ENCODE data around the gene PDE11A. TPM values are rescaled to one million over a fixed set of nuclear protein-coding genes. Genes with fewer than 3 reads are reported as not detected.

PDE11A gene
- total RNA-seq, 6 experiments from 2014 or later, result 1.2 to 9.4 (median 6.3) TPM

GRCh38 chr2:177822941-177823340 lies 249.6 kb downstream of the PDE11A start:
- H3K4me1 ChIP-seq, result no peaks in the 10 kb centered on the region
- no peaks in the 10 kb centered on the region for H3K36me3 ChIP-seq
- no peak overlapping the region for H3K4me3 ChIP-seq
- no peaks in the 10 kb centered on the region for H3K27me3 ChIP-seq
- ATAC-seq (no peak), DNase-seq (no peak)
- no peak overlapping the region for H3K27ac ChIP-seq
- WGBS (ENCODE audit: insufficient coverage, low coverage, low lambda C conversion rate, missing lambda C conversion rate), result 73% methylated on average over 3 of the region's 3 CpGs
- TF ChIP-seq POLR2A (IDR thresholded peaks at IDR 0.05), result no peak
- TF ChIP-seq, protein P1, sequence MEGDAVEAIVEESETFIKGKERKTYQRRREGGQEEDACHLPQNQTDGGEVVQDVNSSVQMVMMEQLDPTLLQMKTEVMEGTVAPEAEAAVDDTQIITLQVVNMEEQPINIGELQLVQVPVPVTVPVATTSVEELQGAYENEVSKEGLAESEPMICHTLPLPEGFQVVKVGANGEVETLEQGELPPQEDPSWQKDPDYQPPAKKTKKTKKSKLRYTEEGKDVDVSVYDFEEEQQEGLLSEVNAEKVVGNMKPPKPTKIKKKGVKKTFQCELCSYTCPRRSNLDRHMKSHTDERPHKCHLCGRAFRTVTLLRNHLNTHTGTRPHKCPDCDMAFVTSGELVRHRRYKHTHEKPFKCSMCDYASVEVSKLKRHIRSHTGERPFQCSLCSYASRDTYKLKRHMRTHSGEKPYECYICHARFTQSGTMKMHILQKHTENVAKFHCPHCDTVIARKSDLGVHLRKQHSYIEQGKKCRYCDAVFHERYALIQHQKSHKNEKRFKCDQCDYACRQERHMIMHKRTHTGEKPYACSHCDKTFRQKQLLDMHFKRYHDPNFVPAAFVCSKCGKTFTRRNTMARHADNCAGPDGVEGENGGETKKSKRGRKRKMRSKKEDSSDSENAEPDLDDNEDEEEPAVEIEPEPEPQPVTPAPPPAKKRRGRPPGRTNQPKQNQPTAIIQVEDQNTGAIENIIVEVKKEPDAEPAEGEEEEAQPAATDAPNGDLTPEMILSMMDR (IDR thresholded peaks at IDR 0.05), result no peak
- H3K9me3 ChIP-seq, result no peaks in the 10 kb centered on the region
- intact Hi-C loops (cut with DNase I), result no loop called here

- H3K4me3 ChIP-seq, result no peak overlapping the region
- no peaks in the 10 kb centered on the region for H3K36me3 ChIP-seq
- TF ChIP-seq, protein P1 (IDR thresholded peaks at IDR 0.05), result no peak
- no peak for TF ChIP-seq POLR2A (IDR thresholded peaks at IDR 0.05)
- no peak for ATAC-seq
- peaks cover 0 to 18% (median 0%) of the 10 kb centered on the region in 4 donors for H3K4me1 ChIP-seq
- H3K27ac ChIP-seq, result no peak overlapping the region
- no peak for DNase-seq
- H3K27me3 ChIP-seq, result no peaks in the 10 kb centered on the region
- intact Hi-C loops (cut with DNase I), result no loop called here
- no peaks in the 10 kb centered on the region for H3K9me3 ChIP-seq
- 33% methylated on average over 1 of the region's 1 CpG for WGBS (ENCODE audit: insufficient coverage, low coverage, low lambda C conversion rate, missing lambda C conversion rate)
These were observed 254.2 kb downstream of the PDE11A start for GRCh38 chr2:177818412-177818811.

DNA sequence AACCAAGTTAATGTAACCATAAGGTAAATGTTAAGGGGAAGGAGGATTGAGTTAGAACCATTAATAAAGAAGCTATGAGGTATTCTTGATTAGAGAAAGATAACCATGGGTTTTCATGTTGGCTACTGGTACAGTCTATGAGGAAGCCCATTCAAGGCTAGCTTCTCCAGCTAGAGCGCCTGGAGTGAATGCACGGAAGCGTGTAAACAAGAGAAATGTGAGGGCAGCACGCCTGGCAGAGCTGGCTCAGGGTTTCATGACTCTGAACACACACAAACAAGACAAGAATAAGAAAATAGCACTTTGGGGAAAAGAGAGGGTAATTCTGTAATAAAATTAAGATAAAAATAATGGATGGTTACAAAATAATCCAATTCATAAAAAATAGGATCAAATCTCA lies 255.3 kb downstream of the PDE11A start:
- WGBS (ENCODE audit: insufficient coverage, low coverage, low lambda C conversion rate, missing lambda C conversion rate), result 20% methylated on average over 4 of the region's 4 CpGs
- H3K27ac ChIP-seq, result peak overlapping the region in 2 of 3 donors; percentile 38 to 56
- H3K27me3 ChIP-seq, result no peaks in the 10 kb centered on the region
- ATAC-seq (peak; percentile 76 to 94 (median 92)), DNase-seq (peak in 2 of 3 donors; percentile 29 to 63)
- TF ChIP-seq, protein P1 (IDR thresholded peaks at IDR 0.05), result no peak
- TF ChIP-seq POLR2A (IDR thresholded peaks at IDR 0.05), result no peak
- no peaks in the 10 kb centered on the region for H3K9me3 ChIP-seq
- intact Hi-C loops (cut with DNase I), result no loop called here
- no peak overlapping the region for H3K4me3 ChIP-seq
- no peaks in the 10 kb centered on the region for H3K36me3 ChIP-seq
- H3K4me1 ChIP-seq, result peaks cover 0 to 18% (median 0%) of the 10 kb centered on the region in 4 donors

GRCh38 chr2:177816766-177817165 lies 255.8 kb downstream of the PDE11A start:
- TF ChIP-seq, protein P1 (IDR thresholded peaks at IDR 0.05), result no peak
- no peak for TF ChIP-seq POLR2A (IDR thresholded peaks at IDR 0.05)
- DNase-seq, result no peak
- no peaks in the 10 kb centered on the region for H3K9me3 ChIP-seq
- H3K36me3 ChIP-seq, result no peaks in the 10 kb centered on the region
- peak; percentile 56 to 85 (median 75) for ATAC-seq
- peaks cover 0 to 18% (median 0%) of the 10 kb centered on the region in 4 donors for H3K4me1 ChIP-seq
- H3K27me3 ChIP-seq, result no peaks in the 10 kb centered on the region
- intact Hi-C loops (cut with DNase I), result no loop called here
- peak overlapping the region in 2 of 3 donors; percentile 38 to 56 for H3K27ac ChIP-seq
- H3K4me3 ChIP-seq, result no peak overlapping the region
